ENCODE data around the gene PXT1.
"Not testable (repeated sequence)": the region's sequence is repeated elsewhere in the genome, so short reads cannot be mapped to it uniquely, and the experiment has no call there.

The PXT1 gene

GRCh38 chr6:36442671-36443470, at the start of gene PXT1, which contains the start of gene KCTD20:
Gene PXT1, minus strand, starts transcription at chr6:36442854. Its CDS starts 16,772 bp downstream, at chr6:36426082.
Gene KCTD20, plus strand, starts transcription at chr6:36443000. Its CDS starts 27,098 bp downstream, at chr6:36470098.
- DNase-seq = peak; percentile 86

DNA sequence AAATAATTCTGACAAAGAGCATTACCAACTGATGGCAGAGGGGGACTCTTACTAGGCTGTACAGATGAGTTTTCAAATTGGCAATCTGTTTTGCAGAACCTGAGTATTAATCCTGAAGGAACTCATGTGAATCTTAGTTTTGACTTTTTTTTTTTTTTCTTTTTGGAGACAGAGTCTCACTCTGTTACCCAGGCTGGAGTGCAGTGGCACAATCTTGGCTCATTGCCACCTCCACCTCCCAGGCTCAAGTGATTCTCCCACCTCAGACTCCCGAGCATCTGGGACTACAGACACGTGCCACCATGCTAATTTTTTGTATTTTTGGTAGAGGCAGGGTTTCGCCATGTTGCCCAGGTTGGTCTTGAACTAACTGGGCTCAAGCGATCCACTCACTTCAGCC, 49.4 kb upstream of the PXT1 start:
- no peak for DNase-seq

- no peak for DNase-seq
Measured at GRCh38 chr6:36491378-36491965, 48.8 kb upstream of the PXT1 start.

- DNase-seq = no peak
Measured at GRCh38 chr6:36489426-36489825, 46.8 kb upstream of the PXT1 start.

DNA sequence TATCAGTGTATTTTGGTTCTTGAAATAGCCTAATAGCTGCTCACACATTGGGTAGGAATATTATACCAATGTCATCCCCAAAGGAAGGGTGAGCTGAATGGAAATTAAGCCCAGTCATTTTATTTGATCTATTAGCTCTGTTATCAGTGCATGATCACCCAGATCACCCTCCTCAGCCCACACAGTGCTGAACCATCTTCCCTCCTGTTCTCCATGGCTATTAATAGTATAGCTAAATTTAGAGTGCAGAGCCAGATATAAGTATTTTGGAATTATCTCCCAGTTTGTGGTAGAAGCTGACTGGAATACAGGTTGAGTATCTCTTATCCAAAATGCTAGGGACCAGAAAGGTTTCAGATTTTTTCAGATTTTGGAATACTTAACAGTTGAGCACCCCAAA, 45.6 kb upstream of the PXT1 start:
- DNase-seq = no peak

GRCh38 chr6:36487698-36488097, 45.0 kb upstream of the PXT1 start:
- DNase-seq = no peak

- DNase-seq = no peak
Measured at GRCh38 chr6:36484736-36485135, 42.1 kb upstream of the PXT1 start.

DNA sequence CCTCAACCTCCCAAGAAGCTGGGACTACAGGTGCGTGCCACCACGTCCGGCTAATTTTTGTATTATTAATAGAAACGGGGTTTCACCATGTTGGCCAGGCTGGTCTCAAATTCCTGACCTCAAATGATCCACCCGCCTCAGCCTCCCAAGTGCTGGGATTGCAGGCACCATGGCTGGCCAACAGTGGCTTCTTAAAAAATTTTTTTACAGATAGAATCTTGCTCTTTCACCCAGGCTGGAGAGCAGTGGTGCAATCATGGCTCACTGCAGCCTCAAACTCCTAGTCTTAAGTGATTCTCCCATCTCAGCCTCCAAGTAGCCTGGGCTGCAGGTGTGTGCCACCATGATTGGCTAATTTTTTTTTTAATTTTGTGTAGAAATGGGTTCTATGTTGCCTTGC, 40.7 kb upstream of the PXT1 start:
- not testable (repeated sequence) for DNase-seq

GRCh38 chr6:36479256-36479655, 36.6 kb upstream of the PXT1 start:
- no peak for DNase-seq

DNA sequence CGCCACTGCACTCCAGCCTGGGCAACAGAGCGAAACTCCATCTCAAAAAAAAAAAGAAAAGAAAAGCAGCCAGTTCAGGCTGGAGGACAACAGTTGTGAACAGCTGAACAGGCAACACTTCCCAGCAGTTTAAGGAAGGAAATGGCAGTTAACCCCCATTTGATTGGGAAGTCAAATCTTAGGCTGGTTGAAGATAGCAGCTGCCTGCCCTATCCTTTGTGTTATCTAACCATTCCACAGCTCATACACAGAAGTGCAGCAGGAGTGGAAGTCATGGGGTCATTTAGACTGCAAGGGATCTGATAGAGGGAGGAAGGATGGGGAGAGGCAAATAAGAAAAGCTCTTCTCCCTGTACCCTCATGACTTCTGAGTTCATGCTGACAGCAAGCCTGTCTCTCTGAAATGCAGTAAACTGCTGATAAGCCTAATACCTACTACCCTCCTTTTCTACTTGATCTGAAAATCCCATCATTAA, 35.4 kb upstream of the PXT1 start:
- DNase-seq = no peak

GRCh38 chr6:36469946-36470345, 27.3 kb upstream of the PXT1 start:
- DNase-seq = no peak

GRCh38 chr6:36469148-36469661, 26.6 kb upstream of the PXT1 start:
- no peak for DNase-seq

DNA sequence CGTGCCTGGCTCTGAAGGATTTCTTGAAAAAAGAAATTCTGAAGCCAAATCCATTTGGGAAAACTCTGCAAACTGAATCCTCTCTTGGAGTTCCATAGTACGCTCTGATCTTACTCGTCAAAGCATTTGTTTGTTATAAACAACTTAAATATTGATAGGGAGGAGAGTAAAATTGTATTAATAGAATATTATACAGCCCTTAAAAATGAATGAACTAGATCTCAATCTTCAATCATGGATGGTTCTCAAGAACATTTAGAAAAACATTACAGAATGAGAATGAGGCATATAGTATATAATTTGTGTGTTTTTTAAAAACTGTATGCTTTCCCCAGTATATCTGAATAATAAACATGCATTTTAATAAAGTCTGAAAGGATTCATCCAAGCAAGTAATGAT, 25.0 kb upstream of the PXT1 start:
- DNase-seq = no peak

DNA sequence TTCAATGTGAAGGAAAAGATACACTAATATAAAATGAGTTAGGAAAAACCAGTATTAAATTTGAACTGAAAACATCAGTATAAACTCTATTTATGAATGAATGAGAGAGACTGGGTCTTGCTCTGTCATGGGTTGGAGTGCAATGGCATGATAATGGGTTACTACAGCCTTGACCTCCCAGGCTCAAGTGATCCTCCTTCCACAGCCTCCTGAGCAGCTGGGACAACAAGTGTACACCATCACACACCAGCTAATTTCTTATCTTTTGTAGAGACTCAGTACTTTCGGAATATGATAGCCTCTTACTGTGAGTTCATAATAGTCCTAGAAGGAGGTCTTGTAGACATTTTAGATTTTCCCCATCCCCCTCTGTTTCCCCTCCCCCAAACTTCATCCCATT, 21.6 kb upstream of the PXT1 start:
- DNase-seq = no peak

DNA sequence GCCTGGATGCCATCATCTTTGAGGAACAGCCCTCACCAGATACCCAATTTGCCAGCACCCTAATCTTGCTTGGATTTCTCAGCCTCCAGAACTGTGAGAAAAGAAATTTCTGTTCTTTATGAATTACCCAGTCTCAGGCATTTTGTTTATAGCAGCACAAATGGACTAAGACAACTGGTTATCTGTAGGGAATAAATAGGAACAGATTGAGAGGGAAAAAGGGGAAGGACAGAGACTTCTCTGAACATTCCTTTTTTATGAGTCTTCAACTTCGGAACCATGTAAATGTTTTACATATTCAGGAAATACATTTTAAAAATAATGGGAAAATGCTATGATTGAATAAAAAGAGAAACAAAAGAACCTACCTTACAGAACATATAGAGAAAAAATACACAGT, 21.0 kb upstream of the PXT1 start:
- DNase-seq = no peak

DNA sequence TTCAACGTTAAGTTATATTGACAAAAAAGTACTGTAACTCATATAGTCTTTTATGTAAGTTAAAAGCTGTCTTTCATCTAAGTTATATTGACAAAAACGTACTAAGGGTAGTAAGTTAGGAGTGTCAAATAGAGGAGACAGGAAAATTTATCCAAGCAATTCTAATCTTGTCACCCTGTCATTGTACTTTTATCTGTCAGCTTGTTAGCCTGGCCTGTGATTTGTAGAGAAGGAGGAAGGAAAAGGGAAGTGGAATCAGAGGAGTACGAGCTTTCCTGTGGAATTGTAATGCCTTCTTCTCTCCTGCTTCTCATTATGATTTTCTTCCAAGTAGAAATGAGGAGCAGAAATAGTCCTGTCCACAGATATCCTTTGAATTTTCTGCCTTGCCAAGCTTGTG, 19.0 kb upstream of the PXT1 start:
- no peak for DNase-seq

GRCh38 chr6:36460916-36461315, 18.3 kb upstream of the PXT1 start:
- DNase-seq = no peak

DNA sequence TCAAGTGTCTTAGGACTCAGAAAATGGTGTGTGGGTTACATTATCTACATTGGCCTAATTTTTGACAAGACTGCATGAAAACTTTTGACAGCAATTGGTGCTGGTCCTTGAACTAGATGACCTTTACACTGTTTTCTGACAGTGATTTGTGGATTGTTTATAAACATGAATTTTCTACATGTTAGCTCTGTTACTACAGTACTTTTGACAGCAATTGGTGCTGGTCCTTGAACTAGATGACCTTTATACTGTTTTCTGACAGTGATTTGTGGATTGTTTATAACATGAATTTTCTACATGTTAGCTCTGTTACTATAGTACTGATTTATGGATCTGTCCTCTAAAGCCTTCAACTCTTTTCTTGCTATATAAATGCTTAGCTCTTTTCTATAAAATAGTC, 16.8 kb upstream of the PXT1 start:
- no peak for DNase-seq

- DNase-seq = no peak
Measured at GRCh38 chr6:36455486-36456027, 12.9 kb upstream of the PXT1 start.

DNA sequence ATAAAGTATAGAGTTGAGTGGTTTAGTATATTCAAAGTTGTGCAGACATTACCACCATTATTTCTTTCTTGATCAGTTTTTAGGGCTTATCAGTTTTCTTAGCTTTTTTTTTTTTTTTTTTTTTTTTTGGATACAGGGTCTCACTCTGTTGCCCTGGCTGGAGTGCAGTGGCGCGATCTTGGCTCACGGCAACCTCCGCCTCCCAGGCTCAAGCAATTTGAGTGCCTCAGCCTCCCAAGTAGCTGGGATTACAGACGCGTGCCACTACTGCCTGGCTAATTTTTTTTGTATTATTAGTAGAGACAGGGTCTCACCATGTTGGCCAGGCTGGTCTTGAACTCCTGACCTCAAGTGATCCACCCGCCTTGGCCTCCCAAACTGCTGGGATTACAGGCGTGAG, 10.2 kb upstream of the PXT1 start:
- DNase-seq = not testable (repeated sequence)

DNA sequence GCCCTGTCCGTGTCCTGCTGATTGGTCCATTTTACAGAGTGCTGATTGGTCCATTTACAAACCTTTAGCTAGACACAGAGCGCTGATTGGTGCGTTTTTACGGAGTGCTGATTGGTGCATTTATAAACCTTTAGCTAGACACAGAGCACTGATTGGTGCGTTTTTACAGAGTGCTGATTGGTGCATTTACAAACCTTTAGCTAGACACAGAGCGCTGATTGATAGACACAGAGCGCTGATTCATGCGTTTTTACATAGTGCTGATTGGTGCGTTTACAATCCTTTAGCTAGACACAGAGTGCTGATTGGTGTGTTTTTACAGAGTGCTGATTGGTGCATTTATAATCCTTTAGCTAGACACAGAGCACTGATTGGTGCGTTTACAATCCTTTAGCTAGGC, 6.5 kb upstream of the PXT1 start:
- not testable (repeated sequence) for DNase-seq

- no peak for DNase-seq
Measured at GRCh38 chr6:36445621-36446020, 3.0 kb upstream of the PXT1 start.

DNA sequence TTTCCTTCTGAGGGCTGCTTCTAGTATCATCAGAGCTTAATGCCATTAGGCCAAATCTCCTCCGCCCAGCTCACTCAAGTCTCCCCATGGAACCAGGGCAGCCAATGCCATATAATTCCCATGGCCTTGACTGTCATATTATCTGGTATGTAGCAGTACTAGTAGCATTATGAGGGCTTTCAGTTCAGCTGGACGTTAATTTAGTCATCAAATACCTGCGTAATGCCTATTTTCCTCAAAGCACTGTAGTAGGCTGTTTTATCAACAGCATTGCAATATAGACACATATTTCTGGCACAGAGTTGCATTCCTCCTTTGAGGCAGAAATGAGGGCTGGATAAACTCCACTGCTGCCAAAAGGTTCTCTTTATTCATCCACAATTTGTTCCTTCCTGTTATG, 1.8 kb upstream of the PXT1 start:
- no peak for DNase-seq
